Endothelial cell of umbilical vein (primary cell): ENCODE data around the gene SLC25A31. TPM values are rescaled to one million over a fixed set of nuclear protein-coding genes. Genes with fewer than 3 reads are reported as not detected.

ENCODE experiments used
- BruUV-seq: library from RNA; stranded (reverse); fragments of 400-500 nt; replicated peaks from 2 replicates; lab custom pipeline; 2021; lab: Mats Ljungman, UMichigan
- CTCF ChIA-PET: fragments of 300-600, 350-600 bp; sonication (Branson Sonifier 250); formaldehyde crosslinking; loops from one replicate; lab custom pipeline; 2021; ENCODE audit warnings: antibody characterized with exemption, inconsistent platforms; lab: Charles Lee
- POLR2A ChIA-PET: fragments of 300-600, 350-600 bp; sonication (Branson Sonifier 250); formaldehyde crosslinking; loops from one replicate; lab custom pipeline; 2021; ENCODE audit warnings: antibody characterized with exemption, inconsistent platforms; lab: Charles Lee
- DNase-seq: peaks from one replicate; pipeline ENCODE4 v3.0.0-alpha.2; 2011; ENCODE audit warnings: low read depth, low spot score
- FAIRE-seq: peaks from 2 replicates; lab custom pipeline; 2011; peaks lifted over from hg19 to GRCh38; lab: Jason Lieb, UNC
- H2AFZ ChIP-seq: 2 replicates; pipeline ENCODE4 v1.6.0; 2012; ENCODE audit warnings: low read depth, low read length, control low read depth, inconsistent platforms
- H3K27ac ChIP-seq: 2 replicates; pipeline ENCODE4 v1.5.1; 2011; ENCODE audit warnings: low read depth, mild to moderate bottlenecking, control low read depth, low read length, moderate library complexity; ENCODE audit not compliant: insufficient read depth
- H3K27me3 ChIP-seq, 2 experiments: 2 replicates each; pipeline versions ENCODE4 v1.6.0 to v1.6.1; 2011; ENCODE audit warnings: low read length in 2 of 2, mixed read lengths in 1 of 2; ENCODE audit not compliant: control insufficient read depth in 2 of 2, insufficient read depth in 2 of 2
- H3K36me3 ChIP-seq, 2 experiments: 2 replicates in 1 of 2; 3 replicates in 1 of 2; pipeline ENCODE4 v1.5.1; 2011; ENCODE audit warnings: low read length in 2 of 2, mild to moderate bottlenecking in 1 of 2, moderate library complexity in 1 of 2; ENCODE audit not compliant: control insufficient read depth in 2 of 2, insufficient read depth in 2 of 2; ENCODE audit errors: extremely low read depth in 1 of 2
- H3K4me1 ChIP-seq: 3 replicates; pipeline ENCODE4 v1.5.1; 2011; ENCODE audit warnings: mild to moderate bottlenecking, low read length; ENCODE audit not compliant: control insufficient read depth, insufficient read depth; ENCODE audit errors: extremely low read depth
- H3K4me2 ChIP-seq: 2 replicates; pipeline ENCODE4 v1.6.1; 2011; ENCODE audit warnings: low read length, control low read depth, mixed read lengths; ENCODE audit not compliant: insufficient read depth
- H3K4me3 ChIP-seq, 3 experiments: fragments of 200-600 bp in 1 of 3; sonication (generic), shearing (Covaris generic) in 1 of 3; replicated peaks in 1 of 3; 2 replicates each; pipeline ENCODE4 v1.5.1; 2011 to 2016; ENCODE audit warnings: control low read depth in 3 of 3, low read length in 3 of 3, mild to moderate bottlenecking in 2 of 3, inconsistent platforms in 1 of 3, low read depth in 1 of 3, moderate library complexity in 1 of 3; ENCODE audit not compliant: insufficient read depth in 1 of 3
- H3K79me2 ChIP-seq: 2 replicates; pipeline ENCODE4 v1.6.0; 2012; ENCODE audit warnings: low read length, inconsistent platforms; ENCODE audit not compliant: control insufficient read depth, insufficient read depth
- H3K9ac ChIP-seq: replicated peaks from 2 replicates; pipeline ENCODE3; 2011; ENCODE audit warnings: low read length, control low read depth; ENCODE audit not compliant: insufficient read depth; ENCODE audit errors: extremely low read depth
- H3K9me1 ChIP-seq: replicated peaks from 3 replicates; pipeline ENCODE4 v1.6.0; 2011; ENCODE audit warnings: mild to moderate bottlenecking, low read length; ENCODE audit not compliant: control insufficient read depth, insufficient read depth; ENCODE audit errors: extremely low read depth
- H3K9me3 ChIP-seq: replicated peaks from 2 replicates; pipeline ENCODE4 v1.5.1; 2012; ENCODE audit warnings: low read length, inconsistent platforms; ENCODE audit not compliant: control insufficient read depth, insufficient read depth
- H4K20me1 ChIP-seq: replicated peaks from 2 replicates; pipeline ENCODE3; 2011; ENCODE audit warnings: mild to moderate bottlenecking, low read length; ENCODE audit not compliant: control insufficient read depth, insufficient read depth; ENCODE audit errors: extremely low read depth
- EZH2 ChIP-seq: IDR thresholded peaks from 2 replicates; pipeline ENCODE4 v1.6.1; 2012; ENCODE audit warnings: borderline replicate concordance, low read depth, mild to moderate bottlenecking, moderate library complexity, low read length, inconsistent platforms; ENCODE audit not compliant: severe bottlenecking
- FOS ChIP-seq: IDR thresholded peaks from 2 replicates; pipeline ENCODE4 v1.6.1; 2011; ENCODE audit warnings: mild to moderate bottlenecking, low read length, moderate library complexity, borderline replicate concordance; ENCODE audit not compliant: insufficient read depth
- GATA2 ChIP-seq: IDR thresholded peaks from 2 replicates; pipeline ENCODE4 v1.7.0; 2011; ENCODE audit warnings: low read depth, mild to moderate bottlenecking, moderate library complexity, mixed read lengths, low read length; ENCODE audit not compliant: insufficient read length, insufficient read depth
- JUN ChIP-seq: IDR thresholded peaks from 2 replicates; pipeline ENCODE4 v1.6.1; 2011; ENCODE audit warnings: borderline replicate concordance, low read depth; ENCODE audit not compliant: insufficient read length, insufficient read depth
- MYC ChIP-seq: IDR thresholded peaks from one replicate; pipeline ENCODE4 v1.6.1; 2011; ENCODE audit warnings: mild to moderate bottlenecking, low read depth, low read length
- POLR2A ChIP-seq: IDR thresholded peaks from 2 replicates; pipeline ENCODE4 v1.6.1; 2012; ENCODE audit warnings: low read depth, mild to moderate bottlenecking, control low read depth, low read length
- POLR2AphosphoS5 ChIP-seq: IDR thresholded peaks from 2 replicates; pipeline ENCODE4 v1.6.1; 2012; ENCODE audit warnings: low read depth, mild to moderate bottlenecking, control low read depth, low read length, moderate library complexity; ENCODE audit not compliant: insufficient read depth
- dilution Hi-C: fragments of 300-500 bp; cut with MboI; formaldehyde crosslinking; loops from one replicate; pipeline ENCODE4 v1.15.0; 2019; ENCODE audit warnings: low sequenced_read_pairs; ENCODE audit not compliant: extremely low pct_ligation_motif_present
- intact Hi-C: fragments of 100-400 bp; cut with micrococcal nuclease; formaldehyde crosslinking; loops from one replicate; pipeline ENCODE4 v1.10.0; 2022
- polyA plus RNA-seq, 4 experiments: library from polyadenylated mRNA; depleted of rRNA in 3 of 4; stranded (reverse) in 3 of 4; unstranded in 1 of 4; fragments of >200 nt; gene quantifications; 2 replicates each; pipeline versions ENCODE4 v1.2.1 to v1.2.3, GENCODE V29; 2011 to 2012; ENCODE audit warnings: missing spikeins in 1 of 4
- total RNA-seq: library from RNA; stranded (reverse); gene quantifications from 2 replicates; pipeline ENCODE4 v1.2.3, GENCODE V29; 2021
- TF ChIP-seq, protein P1 (sequence below): IDR thresholded peaks from 2 replicates; pipeline ENCODE4 v1.6.1; 2011; ENCODE audit not compliant: insufficient read depth, insufficient read length
- TF ChIP-seq, protein P2 (sequence below), 2 donors: IDR thresholded peaks; 1 replicate in 1 of 2; 2 replicates in 1 of 2; pipeline ENCODE4 v1.5.1; 2011; ENCODE audit warnings: low read length in 2 of 2, mild to moderate bottlenecking in 2 of 2, moderate library complexity in 2 of 2, control low read depth in 1 of 2, inconsistent platforms in 1 of 2, low read depth in 1 of 2; ENCODE audit not compliant: insufficient read depth in 1 of 2; ENCODE audit errors: extremely low read depth in 1 of 2

SLC25A31 gene
- total and polyA plus RNA-seq, 2 donors (not counting 3 experiments of a cell fraction or from before 2014, with no cell fraction given): not detected

DNA sequence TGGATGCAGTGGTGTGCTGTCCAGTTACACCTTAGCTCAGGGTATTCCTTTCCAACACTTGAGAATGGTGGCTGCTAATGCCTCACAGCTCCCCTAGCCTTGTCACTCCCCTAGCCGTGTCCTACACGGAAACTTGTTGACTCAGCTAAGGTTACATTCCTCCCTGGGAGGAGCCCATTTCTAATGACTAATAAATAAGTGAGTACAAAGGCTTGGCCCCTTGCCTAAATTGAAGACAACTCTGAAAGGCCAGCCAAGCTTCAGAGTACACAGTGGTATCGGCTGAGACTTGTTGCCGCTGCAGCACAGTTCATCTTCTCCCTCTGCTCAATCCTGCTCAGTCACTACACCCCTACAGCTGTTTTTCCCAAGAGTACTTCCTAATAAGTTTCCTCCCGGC lies 21.2 kb upstream of the SLC25A31 start:
- no peaks in the 10 kb centered on the region for H3K79me2 ChIP-seq
- no peaks in the 10 kb centered on the region for H3K27me3 ChIP-seq
- ChIA-PET POLR2A (no interaction called here), CTCF (interaction anchor here (0.9 to 1.2 kb wide), 3 partner anchors 11 to 102 kb away, joined by 3 to 8 read pairs (median 4); no protein-coding TSS in a partner anchor)
- BruUV-seq: no TSS peak
- H3K4me3 ChIP-seq: peak overlapping the region in 1 of 3 experiments; percentile 12
- H3K4me2 ChIP-seq: peak overlapping the region; percentile 69
- H3K27ac ChIP-seq: peak overlapping the region; percentile 36
- H3K36me3 ChIP-seq: no peaks in the 10 kb centered on the region
- peaks cover 7% of the 10 kb centered on the region for H3K4me1 ChIP-seq
- intact Hi-C loops: loop anchor here (1.0 kb wide), 1 partner anchor 86 kb away; no protein-coding TSS in a partner anchor
- peak overlapping the region; percentile 51 for H3K9ac ChIP-seq
- peak; percentile 86 for DNase-seq
- peak overlapping the region; percentile 89 for H2AFZ ChIP-seq
- TF ChIP-seq FOS: peak; percentile 62
- TF ChIP-seq MYC: no peak
- peak; percentile 42 for TF ChIP-seq JUN
- no peak for TF ChIP-seq GATA2
- TF ChIP-seq POLR2AphosphoS5: peak; percentile 28
- H4K20me1 ChIP-seq: no peaks in the 10 kb centered on the region
- H3K9me1 ChIP-seq: no peaks in the 10 kb centered on the region
- dilution Hi-C loops: no loop called here
- H3K9me3 ChIP-seq: no peaks in the 10 kb centered on the region
- FAIRE-seq: peak; percentile 86

DNA sequence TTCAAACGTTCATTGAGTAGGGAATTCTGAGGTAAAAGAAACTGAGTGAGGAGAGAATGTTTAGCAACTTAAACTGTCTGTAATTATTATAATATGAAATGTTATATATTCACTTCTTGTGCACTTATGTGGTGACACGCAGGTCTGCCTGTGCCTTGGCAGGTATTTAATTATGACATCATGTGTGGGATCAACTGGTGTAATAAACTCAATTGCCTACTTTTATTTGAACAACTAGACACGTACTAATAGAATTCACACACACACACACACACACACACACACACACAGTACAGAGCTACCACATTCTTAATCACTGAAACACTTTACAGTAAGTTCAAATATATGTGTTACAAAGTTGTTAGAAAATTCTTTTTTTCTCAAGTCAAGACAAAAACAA lies 20.7 kb upstream of the SLC25A31 start:
- DNase-seq: no peak
- H3K4me2 ChIP-seq: peak overlapping the region; percentile 69
- no peaks in the 10 kb centered on the region for H3K36me3 ChIP-seq
- no peak for FAIRE-seq
- no peaks in the 10 kb centered on the region for H3K9me3 ChIP-seq
- dilution Hi-C loops: no loop called here
- no peaks in the 10 kb centered on the region for H4K20me1 ChIP-seq
- H2AFZ ChIP-seq: peak overlapping the region; percentile 89
- TF ChIP-seq POLR2AphosphoS5 (no peak), POLR2A (no peak), EZH2 (no peak), FOS (no peak), JUN (no peak), GATA2 (no peak), MYC (no peak)
- TF ChIP-seq, protein P1, sequence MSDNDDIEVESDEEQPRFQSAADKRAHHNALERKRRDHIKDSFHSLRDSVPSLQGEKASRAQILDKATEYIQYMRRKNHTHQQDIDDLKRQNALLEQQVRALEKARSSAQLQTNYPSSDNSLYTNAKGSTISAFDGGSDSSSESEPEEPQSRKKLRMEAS: no peak
- TF ChIP-seq, protein P2, sequence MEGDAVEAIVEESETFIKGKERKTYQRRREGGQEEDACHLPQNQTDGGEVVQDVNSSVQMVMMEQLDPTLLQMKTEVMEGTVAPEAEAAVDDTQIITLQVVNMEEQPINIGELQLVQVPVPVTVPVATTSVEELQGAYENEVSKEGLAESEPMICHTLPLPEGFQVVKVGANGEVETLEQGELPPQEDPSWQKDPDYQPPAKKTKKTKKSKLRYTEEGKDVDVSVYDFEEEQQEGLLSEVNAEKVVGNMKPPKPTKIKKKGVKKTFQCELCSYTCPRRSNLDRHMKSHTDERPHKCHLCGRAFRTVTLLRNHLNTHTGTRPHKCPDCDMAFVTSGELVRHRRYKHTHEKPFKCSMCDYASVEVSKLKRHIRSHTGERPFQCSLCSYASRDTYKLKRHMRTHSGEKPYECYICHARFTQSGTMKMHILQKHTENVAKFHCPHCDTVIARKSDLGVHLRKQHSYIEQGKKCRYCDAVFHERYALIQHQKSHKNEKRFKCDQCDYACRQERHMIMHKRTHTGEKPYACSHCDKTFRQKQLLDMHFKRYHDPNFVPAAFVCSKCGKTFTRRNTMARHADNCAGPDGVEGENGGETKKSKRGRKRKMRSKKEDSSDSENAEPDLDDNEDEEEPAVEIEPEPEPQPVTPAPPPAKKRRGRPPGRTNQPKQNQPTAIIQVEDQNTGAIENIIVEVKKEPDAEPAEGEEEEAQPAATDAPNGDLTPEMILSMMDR (IDR thresholded peaks at IDR 0.05; ENCODE audit: extremely low read depth in 1 of 2, insufficient read depth in 1 of 2, low read depth in 1 of 2, low read length in 2 of 2): no peak
- intact Hi-C loops: loop anchor here (1.0 kb wide), 1 partner anchor 86 kb away; no protein-coding TSS in a partner anchor
- POLR2A ChIA-PET: no interaction called here
- H3K79me2 ChIP-seq: no peaks in the 10 kb centered on the region
- H3K27me3 ChIP-seq: no peaks in the 10 kb centered on the region
- BruUV-seq: no TSS peak
- peaks cover 7% of the 10 kb centered on the region for H3K4me1 ChIP-seq
- peak overlapping the region; percentile 51 for H3K9ac ChIP-seq
- peak overlapping the region; percentile 36 for H3K27ac ChIP-seq
- CTCF ChIA-PET: interaction anchor here (0.9 to 1.2 kb wide), 3 partner anchors 10 to 103 kb away, joined by 3 to 8 read pairs (median 4); no protein-coding TSS in a partner anchor
- peak overlapping the region in 1 of 3 experiments; percentile 12 for H3K4me3 ChIP-seq
- no peaks in the 10 kb centered on the region for H3K9me1 ChIP-seq
